Ramos (cell line): ENCODE results near the gene DOCK2.
"Not testable (repeated sequence)": the region's sequence is repeated elsewhere in the genome, so short reads cannot be mapped to it uniquely, and the experiment has no call there.

Experiments
- in situ Hi-C: fragments of 300-500 bp; cut with MboI; formaldehyde crosslinking; loops from one replicate; pipeline ENCODE4 v1.14.3; 2022; ENCODE audit warnings: low sequenced_read_pairs; ENCODE audit not compliant: unreplicated experiment

Gene DOCK2

DNA sequence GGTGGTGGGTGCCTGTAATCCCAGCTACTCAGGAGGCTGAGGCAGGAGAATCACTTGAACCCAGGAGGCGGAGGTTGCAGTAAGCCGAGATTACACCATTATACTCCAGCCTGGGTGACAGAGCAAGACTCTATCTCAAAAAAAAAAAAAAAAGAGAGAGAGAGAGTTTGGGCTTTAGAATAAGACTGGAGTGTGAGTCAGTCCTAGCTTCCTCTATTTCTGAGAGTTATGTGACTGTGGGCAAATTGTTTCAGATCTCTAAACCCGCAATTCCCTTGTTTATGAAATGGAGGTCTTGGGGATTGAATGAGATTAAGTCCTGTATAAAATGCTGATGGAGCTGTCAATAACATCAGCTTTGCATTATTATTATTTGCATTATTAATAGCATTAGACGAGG is 316.1 kb downstream of the DOCK2 start:
- in situ Hi-C loops = not testable (repeated sequence)

DNA sequence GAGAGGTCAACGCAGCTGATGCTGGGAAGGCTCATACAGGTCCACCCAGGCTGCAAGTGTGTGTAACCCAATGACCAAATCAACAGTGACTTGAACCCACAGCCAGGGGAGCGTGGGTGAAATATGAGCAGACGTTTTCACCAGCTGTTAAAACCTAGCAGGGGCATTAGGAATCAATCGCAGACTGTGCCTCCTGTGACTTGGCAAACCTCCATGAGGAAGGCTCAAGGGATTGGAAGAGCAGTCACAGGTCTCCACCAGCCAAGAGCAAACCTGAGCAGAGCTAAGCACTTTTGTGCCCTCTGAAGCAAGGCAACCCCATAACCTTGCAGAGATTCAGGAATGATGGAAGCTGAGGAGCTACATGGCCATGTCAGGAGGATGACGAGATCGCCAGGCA is 317.7 kb downstream of the DOCK2 start:
- in situ Hi-C loops = no loop called here

GRCh38 chr5:169956126-169956525 is 319.1 kb downstream of the DOCK2 start:
- in situ Hi-C loops = no loop called here

DNA sequence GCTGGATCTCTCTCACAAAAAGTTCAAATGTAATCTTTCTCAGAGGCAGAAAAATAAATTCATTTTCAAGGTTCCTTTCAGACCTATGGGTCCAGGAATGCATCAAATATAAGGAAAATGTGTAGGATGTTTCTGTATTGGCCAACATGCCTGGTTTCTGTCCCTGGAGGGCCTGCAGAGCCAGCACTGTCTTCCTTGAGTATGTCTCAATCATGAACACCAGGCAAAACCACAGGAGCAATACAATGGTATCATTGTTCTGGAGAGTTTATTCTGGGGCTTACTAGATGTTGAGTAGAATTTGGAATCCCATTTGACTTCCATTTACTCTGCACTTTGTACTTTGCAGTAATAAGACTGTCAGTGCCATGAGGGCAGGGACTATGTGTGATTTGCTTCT is 319.7 kb downstream of the DOCK2 start:
- in situ Hi-C loops = no loop called here

DNA sequence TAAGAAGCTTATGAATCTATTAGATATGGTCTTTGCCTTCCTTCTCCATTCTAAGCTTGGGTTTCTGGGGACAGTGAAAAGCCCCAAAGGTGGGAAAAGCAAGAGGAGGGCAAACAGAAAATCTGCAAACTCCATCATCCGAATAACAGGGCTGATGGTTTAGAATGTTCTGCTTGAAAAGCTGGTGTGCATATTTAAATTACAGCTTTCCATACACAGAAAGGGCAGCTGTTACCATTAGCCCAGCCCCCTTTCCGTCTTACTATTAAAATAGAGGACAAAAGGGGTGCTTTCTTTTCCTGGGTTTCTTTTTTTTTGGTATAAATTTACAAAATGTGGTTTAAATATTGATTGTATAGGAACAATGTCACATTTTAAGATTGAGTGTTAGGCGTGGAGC is 321.2 kb downstream of the DOCK2 start:
- in situ Hi-C loops = no loop called here

- in situ Hi-C loops = no loop called here
Observed at GRCh38 chr5:169960659-169961058, 323.6 kb downstream of the DOCK2 start.

DNA sequence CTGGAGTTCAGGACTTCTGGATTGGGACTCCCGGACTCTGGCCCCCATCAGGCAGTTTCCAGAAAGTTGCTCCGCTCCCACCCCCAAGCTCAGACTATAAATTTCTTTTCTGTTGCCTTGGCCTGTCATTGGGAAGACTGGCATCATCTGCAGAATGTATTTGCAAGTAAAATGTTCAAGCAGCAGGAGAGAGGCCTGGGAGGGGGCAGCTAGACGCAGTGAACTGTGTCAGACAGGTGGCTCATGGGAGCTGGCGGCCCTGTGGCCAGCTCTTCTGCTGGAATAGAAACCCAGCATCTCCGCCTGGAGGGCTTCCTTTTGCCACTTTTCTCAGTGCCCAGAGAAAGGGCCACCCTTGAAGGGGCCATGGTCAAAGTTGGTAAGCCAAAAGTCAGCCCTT is 327.2 kb downstream of the DOCK2 start:
- in situ Hi-C loops = no loop called here

GRCh38 chr5:169970339-169970738 is 333.3 kb downstream of the DOCK2 start:
- in situ Hi-C loops = no loop called here

- in situ Hi-C loops = no loop called here
Observed at GRCh38 chr5:169970911-169971765, 334.1 kb downstream of the DOCK2 start.

GRCh38 chr5:169971780-169972179 is 334.7 kb downstream of the DOCK2 start:
- in situ Hi-C loops = no loop called here

DNA sequence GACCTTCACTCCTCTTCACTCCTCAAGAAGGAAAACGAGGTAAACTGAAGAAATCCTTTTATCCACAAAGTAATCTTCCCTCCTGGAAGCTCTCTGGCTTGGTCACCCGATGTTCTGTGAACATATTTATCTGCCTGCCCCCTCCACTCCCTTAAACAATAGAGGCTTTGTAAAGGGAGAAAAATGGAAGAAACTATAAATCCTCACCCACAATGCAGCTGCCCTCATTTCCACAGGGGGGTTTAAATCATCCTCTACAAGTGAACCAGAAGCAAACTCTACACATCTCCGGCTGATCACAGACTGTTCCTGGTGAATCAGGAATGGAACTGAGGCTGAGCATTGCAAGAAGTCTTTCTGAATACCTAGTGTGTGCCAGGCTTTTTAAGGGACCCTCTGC is 336.0 kb downstream of the DOCK2 start:
- in situ Hi-C loops = no loop called here

DNA sequence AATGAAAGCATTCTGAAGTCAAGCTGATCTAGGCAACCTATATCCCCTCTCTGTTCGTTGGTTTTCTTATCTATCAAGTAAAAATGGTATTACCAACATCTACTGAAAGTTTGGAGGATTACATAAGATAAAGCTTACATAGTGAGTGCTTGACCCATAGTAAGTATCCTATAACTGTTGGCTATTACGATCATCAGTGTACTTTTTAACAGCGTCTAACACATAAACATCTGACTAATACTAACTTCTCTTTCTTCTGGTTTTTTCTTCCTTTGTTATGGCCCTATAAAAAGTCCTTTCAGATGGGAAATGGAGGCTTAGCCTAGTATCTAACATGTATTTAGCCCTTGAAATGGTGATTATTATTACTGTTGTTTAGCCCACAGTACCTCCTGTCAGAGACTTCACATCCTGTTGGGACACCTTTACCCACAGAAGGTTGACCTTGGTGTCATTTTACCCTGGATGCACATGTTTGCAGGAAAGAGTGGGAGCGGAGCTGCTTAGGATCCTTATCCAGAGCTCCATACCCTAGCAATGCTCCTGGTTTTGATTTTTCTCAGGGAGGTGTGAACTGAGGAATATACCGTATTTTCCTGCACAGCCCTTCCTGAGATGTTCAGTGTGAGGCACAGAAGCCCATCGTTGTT is 337.2 kb downstream of the DOCK2 start:
- in situ Hi-C loops = no loop called here

DNA sequence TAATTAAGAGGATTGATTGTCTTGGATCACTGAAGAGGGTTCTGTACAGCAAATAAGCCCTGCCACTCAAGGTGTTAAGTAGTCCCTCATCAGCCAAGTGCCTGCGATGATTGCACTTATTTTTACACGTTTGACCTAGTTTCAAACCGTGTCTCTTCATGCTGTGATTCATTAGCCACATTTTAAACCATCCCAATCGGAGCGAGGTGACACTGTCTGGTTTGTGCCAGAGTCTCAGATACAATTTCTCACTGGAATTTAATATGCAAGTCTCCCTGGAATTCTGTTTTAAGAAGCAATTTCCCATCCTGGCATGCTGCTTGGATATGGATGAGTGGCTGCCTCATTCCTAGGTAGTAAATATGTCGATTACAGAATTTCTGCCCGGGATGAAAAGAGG is 341.6 kb downstream of the DOCK2 start:
- in situ Hi-C loops = no loop called here

DNA sequence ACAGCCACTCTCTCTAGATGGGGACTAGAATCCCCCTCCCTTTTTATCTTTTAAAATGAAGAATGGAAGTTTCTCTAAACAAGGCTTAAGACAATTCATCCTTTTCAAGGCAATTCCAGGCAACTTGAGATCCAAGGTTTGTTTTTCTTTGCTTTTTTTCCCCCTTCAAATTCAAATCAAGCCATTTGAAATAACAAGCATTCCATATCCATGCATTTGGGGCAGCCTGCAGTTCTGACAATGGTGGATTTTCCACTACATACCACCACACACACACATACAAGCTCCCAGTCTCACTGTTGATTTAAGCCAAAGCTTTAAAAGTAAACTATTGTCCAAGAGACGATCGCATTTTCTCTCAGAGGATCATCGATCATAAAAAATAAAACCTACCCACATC is 342.8 kb downstream of the DOCK2 start:
- in situ Hi-C loops = no loop called here

DNA sequence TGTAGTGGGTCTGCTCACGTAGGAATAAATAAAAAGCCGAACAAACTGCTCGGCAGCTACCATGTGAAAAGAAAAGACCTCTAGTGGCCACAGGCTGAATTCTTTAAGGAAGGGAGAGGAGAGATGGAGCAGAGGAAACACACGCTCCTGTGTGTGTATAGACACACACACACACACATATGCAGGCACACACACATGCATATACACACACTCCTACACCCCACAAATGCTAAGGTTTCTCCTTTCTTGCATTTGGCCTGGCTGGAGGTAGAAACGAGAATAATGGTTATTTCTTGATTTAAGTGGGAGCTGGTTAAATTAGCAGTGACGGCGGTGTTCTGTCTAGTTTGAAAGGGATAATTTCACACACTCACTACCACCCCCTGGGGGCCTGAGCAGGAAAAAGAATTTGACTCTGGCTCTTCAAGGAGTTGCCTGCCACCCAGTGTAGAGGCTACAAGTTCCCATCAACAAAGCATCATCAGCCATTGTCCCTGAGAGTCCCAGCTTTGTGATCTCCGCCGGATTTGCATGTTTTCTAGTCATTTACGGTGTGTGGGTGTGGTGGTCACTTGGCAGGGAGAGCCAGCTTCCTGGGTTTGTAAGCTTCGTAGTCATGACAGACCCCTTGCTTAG is 343.5 kb downstream of the DOCK2 start, which contains the start of gene INSYN2B:
Gene INSYN2B, minus strand, starts transcription at position 78 of the 636 bp plus-strand sequence. CDS start 96,597 bp downstream, outside the sequence.
- in situ Hi-C loops = no loop called here

DNA sequence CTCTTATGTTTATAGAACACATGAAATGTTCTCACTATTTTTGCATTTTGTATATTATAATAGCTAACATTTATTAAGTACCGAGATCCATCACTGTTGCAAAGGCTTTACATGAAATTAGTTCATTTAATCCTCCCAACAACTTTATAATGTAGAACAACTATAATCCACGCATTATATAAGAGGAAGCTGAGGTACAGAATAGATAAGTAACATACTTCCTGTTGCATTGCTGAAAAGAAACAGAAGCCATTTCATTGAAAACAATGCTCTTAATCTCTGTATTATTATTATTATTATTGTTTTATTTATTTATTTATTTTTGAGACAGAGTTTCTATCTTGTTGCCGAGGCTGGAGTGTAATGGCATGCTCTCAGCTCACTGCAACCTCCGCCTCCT is 351.1 kb downstream of the DOCK2 start:
- in situ Hi-C loops = no loop called here

DNA sequence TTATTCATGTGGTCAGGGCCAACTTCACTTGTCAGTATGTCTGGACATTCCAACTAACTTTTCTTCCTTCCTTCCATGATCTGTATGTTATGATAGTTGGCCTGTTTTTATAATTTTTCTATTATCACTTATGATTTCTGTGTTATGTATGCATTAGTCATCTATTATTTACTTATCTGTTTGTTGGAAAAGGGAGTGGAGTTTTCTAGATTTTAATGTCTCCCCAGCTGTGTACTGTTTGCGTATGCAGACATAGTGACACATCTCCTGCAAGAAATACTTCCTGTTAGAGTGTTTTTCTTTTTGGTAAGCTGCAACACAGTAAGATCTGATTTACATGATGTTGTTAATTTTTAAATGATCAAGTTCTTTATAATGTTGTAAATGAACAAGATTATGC is 351.9 kb downstream of the DOCK2 start:
- in situ Hi-C loops = no loop called here

GRCh38 chr5:169989365-169989764 is 352.3 kb downstream of the DOCK2 start:
- in situ Hi-C loops = no loop called here

DNA sequence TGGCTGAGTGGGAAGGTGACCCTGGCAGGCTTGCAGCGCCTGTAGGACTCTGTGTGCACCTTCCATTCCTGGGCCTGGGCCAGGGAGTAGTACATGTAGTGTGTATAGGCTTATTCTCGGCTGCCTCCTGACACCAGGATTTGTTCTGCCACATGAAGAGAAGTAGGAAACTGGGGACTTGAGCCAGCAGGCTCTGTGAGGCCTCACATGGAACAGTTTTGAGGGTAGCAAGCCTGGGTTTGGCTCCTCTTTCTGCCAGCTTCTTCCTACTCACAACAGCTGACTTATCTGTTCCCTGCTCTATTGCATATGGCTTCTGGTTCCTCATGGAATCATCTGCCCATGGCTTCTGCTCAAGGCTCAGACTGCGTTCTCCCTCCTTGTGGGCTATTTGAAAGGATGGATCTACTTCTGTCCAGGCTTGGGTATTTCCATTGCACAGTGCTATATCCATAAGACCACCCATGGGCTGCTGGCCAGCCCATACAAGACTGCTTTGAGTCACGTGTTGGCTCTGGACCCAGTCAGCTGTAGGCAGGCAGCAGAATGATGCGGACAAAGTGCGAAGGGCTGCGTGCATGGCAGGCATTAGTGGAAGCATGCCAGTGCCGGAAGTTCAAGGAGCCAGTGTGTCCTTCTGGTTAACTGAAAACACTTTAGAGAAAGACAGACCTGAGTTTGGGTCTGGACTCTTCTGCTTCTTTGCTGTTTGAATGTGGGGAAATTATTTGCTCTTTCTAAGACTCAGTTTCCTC is 354.2 kb downstream of the DOCK2 start:
- in situ Hi-C loops = no loop called here

GRCh38 chr5:169992789-169993484 is 355.9 kb downstream of the DOCK2 start:
- in situ Hi-C loops = no loop called here
